Right hindlimb (tissue), 1 donor: ENCODE results near the gene TMCO2.

ENCODE experiments used
- DNase-seq: peaks from one replicate; pipeline ENCODE4 v3.0.0-alpha.2; 2018

The TMCO2 gene

DNA sequence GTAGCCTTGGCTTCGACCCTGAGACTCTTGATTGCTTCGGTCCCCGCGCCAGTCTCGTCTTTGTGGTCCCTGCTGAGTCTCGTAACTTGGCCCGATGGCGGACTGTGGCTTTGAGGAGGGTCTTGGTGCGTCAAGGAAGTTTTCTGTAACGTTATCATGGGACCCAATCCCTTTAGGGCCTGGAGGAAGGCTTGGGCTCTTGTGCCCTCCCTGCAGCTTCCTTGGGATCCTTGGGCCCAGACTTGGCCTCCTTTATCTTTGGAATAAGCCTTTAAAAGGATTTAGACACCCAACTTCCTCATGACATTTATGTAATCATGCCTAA, 10.7 kb downstream of the TMCO2 start:
- DNase-seq = no peak

- no peak for DNase-seq
Observed at GRCh38 chr1:40264354-40264781, 16.6 kb downstream of the TMCO2 start.

DNA sequence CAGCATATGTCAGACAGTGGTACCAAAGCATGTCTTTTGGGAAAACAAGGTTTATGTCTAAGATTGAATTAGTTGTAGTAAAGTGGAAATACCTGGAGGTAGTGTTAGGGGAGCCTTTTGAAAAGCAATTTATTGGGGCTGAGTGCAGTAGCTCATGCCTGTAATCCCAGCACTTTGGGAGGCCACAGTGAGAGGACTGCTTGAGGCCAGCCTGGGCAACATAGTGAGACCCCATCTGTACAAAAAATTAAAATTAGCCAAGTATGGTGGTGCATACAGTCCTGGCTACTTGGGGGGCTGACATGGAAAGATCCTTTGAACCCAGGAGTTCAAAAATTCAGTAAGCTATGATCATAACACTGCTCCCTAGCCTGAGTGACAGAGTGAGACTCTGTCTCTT, 17.6 kb downstream of the TMCO2 start:
- DNase-seq = no peak

GRCh38 chr1:40265919-40266318, 18.2 kb downstream of the TMCO2 start:
- DNase-seq = no peak

GRCh38 chr1:40266786-40267535, 19.2 kb downstream of the TMCO2 start:
- no peak for DNase-seq

GRCh38 chr1:40267767-40268187, 20.0 kb downstream of the TMCO2 start:
- DNase-seq = no peak

DNA sequence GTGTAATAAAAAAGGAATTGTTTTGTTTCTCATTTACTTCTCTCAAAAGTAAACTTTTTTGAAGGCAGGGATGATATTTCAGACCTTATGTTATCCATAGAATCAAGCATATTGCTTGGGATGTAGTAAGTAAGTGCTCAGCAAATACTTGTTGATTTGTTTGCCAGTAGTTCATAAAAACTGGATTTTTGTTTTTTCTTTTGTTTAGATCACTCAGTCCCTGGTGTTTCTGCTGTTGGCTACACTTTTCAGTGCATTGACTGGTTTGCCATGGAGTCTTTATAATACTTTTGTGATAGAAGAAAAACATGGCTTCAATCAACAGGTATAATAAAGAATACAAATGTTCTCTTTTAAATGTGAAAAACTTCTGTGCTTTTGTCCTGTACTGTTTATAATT, 20.5 kb downstream of the TMCO2 start:
- no peak for DNase-seq

- no peak for DNase-seq
Observed at GRCh38 chr1:40270152-40270834, 22.6 kb downstream of the TMCO2 start.

GRCh38 chr1:40272653-40273213, 25.0 kb downstream of the TMCO2 start:
- no peak for DNase-seq

- DNase-seq = no peak
Observed at GRCh38 chr1:40273547-40274166, 25.9 kb downstream of the TMCO2 start.

DNA sequence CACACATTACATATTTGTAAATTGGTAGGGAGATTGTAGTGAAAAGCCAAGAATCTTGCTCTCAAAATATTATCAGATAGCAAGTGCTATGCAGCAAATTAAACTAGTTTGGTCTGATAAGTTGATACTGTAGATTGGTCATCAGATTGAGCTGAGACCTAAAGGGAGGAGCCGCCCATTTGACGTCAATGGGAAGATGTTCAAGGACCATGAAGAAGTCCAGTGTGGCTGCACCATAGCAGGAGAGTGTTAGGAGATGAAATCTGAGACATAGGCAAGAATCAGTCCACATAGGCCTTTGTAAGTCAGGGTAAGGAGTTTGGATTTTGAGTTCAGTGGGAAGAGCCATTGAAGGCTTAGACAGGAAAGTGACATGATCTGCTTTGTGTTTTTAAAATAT, 26.6 kb downstream of the TMCO2 start:
- no peak for DNase-seq

GRCh38 chr1:40276122-40276521, 28.4 kb downstream of the TMCO2 start:
- no peak for DNase-seq

GRCh38 chr1:40281853-40282252, 34.1 kb downstream of the TMCO2 start:
- no peak for DNase-seq

GRCh38 chr1:40291293-40291692, 43.6 kb downstream of the TMCO2 start:
- DNase-seq = no peak

- no peak for DNase-seq
Observed at GRCh38 chr1:40299366-40300248, 51.9 kb downstream of the TMCO2 start.

GRCh38 chr1:40300249-40300567, 52.5 kb downstream of the TMCO2 start:
- DNase-seq = no peak

DNA sequence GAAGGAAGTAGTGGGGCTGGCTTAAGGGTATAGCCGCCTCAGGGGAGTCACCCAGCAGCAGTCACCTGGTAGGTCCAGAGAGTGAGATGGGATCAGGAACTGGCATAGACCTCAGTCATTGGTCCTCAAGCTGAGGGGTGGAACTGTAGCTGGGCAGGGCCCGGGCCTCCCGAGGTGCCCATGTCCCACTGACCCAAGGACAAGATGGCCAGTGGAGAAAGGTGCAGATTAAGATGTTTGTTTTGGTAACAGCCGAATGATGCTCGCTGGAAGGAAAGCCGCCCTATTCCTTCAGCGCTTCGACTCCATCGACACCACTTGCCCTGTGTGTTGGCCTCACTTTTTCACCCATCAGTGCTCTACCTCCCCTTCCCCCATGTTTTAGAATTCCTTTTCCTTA, 52.9 kb downstream of the TMCO2 start:
- DNase-seq = no peak

- no peak for DNase-seq
Observed at GRCh38 chr1:40301066-40301465, 53.3 kb downstream of the TMCO2 start.
